ENCODE results near the gene TRIP6. TPM values are rescaled to one million over a fixed set of nuclear protein-coding genes. Genes with fewer than 3 reads are reported as not detected.

Gene TRIP6
- total and polyA plus RNA-seq, 2 of the 8 experiments (the other 6 are each of a cell fraction or from before 2014, with no cell fraction given) = 88.4 to 103 TPM

- H2BK120ac ChIP-seq (replicated peaks; ENCODE audit: low read depth, low read length) = no peak overlapping the region
- no peak overlapping the region for H2BK20ac ChIP-seq (ENCODE audit: low read length)
- H2BK12ac ChIP-seq (ENCODE audit: low read depth, low read length) = no peak overlapping the region
- no peaks in the 10 kb centered on the region for H3K79me1 ChIP-seq (ENCODE audit: low read depth, low read length)
- ChIA-PET CTCF (ENCODE audit: partially characterized antibody) (no interaction called here), POLR2A (ENCODE audit: partially characterized antibody) (no interaction called here)
- H3K23ac ChIP-seq (ENCODE audit: insufficient read length) = no peak overlapping the region
- FAIRE-seq = no peak
- H3K27ac ChIP-seq (ENCODE audit: low read depth, low read length) = no peak overlapping the region
- no peak overlapping the region for H2BK5ac ChIP-seq (ENCODE audit: low read depth, low read length)
- no peak overlapping the region for H2AK5ac ChIP-seq (ENCODE audit: low read depth, low read length)
- no peak overlapping the region for H3K9ac ChIP-seq (replicated peaks in 1 of 4; ENCODE audit: extremely low read depth in 1 of 4, low read depth in 3 of 4, low read length in 3 of 4)
- H3K4me3 ChIP-seq (ENCODE audit: extremely low read depth in 1 of 4, insufficient read depth in 2 of 4, low read depth in 3 of 4, low read length in 4 of 4) = no peak overlapping the region
- H3K4ac ChIP-seq (replicated peaks; ENCODE audit: insufficient read length, low read depth, low read length) = no peak overlapping the region
- TF ChIP-seq RFX5 (IDR thresholded peaks at IDR 0.05; ENCODE audit: borderline replicate concordance, low read depth, low read length) (no peak), SIRT6 (IDR thresholded peaks at IDR 0.05; ENCODE audit: low read length) (no peak), RAD21 (IDR thresholded peaks at IDR 0.05 in 1 of 2, conservative IDR thresholded peaks at IDR 0.05 in 1 of 2; ENCODE audit: low read depth in 2 of 2, low read length in 2 of 2) (no peak), HDAC6 (IDR thresholded peaks at IDR 0.05; ENCODE audit: low read depth, low read length) (no peak)
- no peak overlapping the region for H4K5ac ChIP-seq (ENCODE audit: insufficient read length, low read depth, low read length)
- H3K23me2 ChIP-seq (ENCODE audit: low read depth, low read length) = no peaks in the 10 kb centered on the region; the same call in 1 of the 2 replicates
- H4K91ac ChIP-seq (replicated peaks; ENCODE audit: insufficient read length, low read length) = peak overlapping the region; percentile 2
- no peaks in the 10 kb centered on the region for H3K27me3 ChIP-seq (replicated peaks in 1 of 4; ENCODE audit: control insufficient read depth in 3 of 4, extremely low read depth in 1 of 4, insufficient read depth in 3 of 4, low read length in 3 of 4)
- H3K14ac ChIP-seq (ENCODE audit: insufficient read length) = no peak overlapping the region
- no peaks in the 10 kb centered on the region for H4K20me1 ChIP-seq (replicated peaks in 1 of 2; ENCODE audit: control insufficient read depth in 1 of 2, insufficient read depth in 2 of 2, low read length in 2 of 2)
- H3K4me2 ChIP-seq (ENCODE audit: insufficient read depth in 1 of 2, low read depth in 2 of 2, low read length in 2 of 2) = no peak overlapping the region
- H3K9me3 ChIP-seq (ENCODE audit: insufficient read depth in 2 of 2, low read depth in 1 of 2, low read length in 1 of 2) = no peaks in the 10 kb centered on the region
- H3K4me1 ChIP-seq (replicated peaks in 1 of 4; ENCODE audit: control insufficient read depth in 3 of 4, insufficient read depth in 4 of 4, low read length in 3 of 4) = peaks cover 0 to 2% (median under 1%) of the 10 kb centered on the region in 4 experiments; a peak in 1 of 7 replicates
- no peaks in the 10 kb centered on the region for H3K36me3 ChIP-seq (ENCODE audit: control insufficient read depth in 2 of 4, insufficient read depth in 4 of 4, low read length in 3 of 4)
- H3K18ac ChIP-seq (ENCODE audit: extremely low read depth, low read length) = no peak overlapping the region
- H3K56ac ChIP-seq (replicated peaks; ENCODE audit: insufficient read length, low read depth, low read length) = no peak overlapping the region
- 89% methylated on average over 15 of the region's 15 CpGs; no CpG with 5 or more reads in 1 of the 2 experiments for WGBS, 2 experiments (ENCODE audit: extremely low coverage in 1 of 2, insufficient coverage in 1 of 2, insufficient read length in 1 of 2, insufficient replicate concordance in 2 of 2, low coverage in 1 of 2, low lambda C conversion rate in 2 of 2, missing lambda C conversion rate in 1 of 2)
- no peak overlapping the region for H4K8ac ChIP-seq (ENCODE audit: extremely low read depth, insufficient read depth, low read length)
- H2BK15ac ChIP-seq (ENCODE audit: low read length) = peak overlapping the region; percentile 37; the same call in 1 of the 2 replicates
- H3K79me2 ChIP-seq (ENCODE audit: control insufficient read depth in 1 of 2, insufficient read depth in 2 of 2, low read length in 2 of 2) = no peaks in the 10 kb centered on the region
- no peak for DNase-seq (ENCODE audit: low read depth in 1 of 2, low spot score in 2 of 2)
- H2AFZ ChIP-seq (ENCODE audit: low read length) = peak overlapping the region; percentile 8; the same call in 1 of the 2 replicates
These were observed 47.2 kb downstream of the TRIP6 start for GRCh38 chr7:100914208-100914878.
